ENCODE data around the gene MLLT3. TPM values are rescaled to one million over a fixed set of nuclear protein-coding genes. Genes with fewer than 3 reads are reported as not detected.

Gene MLLT3
- total RNA-seq, 1 experiment from 2014 or later, result 7.0 TPM

- Mint-ChIP-seq H3K27ac (no peak overlapping the region), H3K27me3 (ENCODE audit: low read depth) (no peaks in the 10 kb centered on the region), H3K4me3 (no peak overlapping the region), H3K9me3 (peaks cover 14% of the 10 kb centered on the region), H3K36me3 (peaks cover 5% of the 10 kb centered on the region; the same call in 1 of the 2 replicates), H3K4me1 (peaks cover 14% of the 10 kb centered on the region)
- CTCF ChIA-PET, result no interaction called here
- no peak for ATAC-seq
- POLR2A ChIA-PET, result no interaction called here
- no peak for DNase-seq (ENCODE audit: low spot score)
- TF ChIP-seq, protein P1, sequence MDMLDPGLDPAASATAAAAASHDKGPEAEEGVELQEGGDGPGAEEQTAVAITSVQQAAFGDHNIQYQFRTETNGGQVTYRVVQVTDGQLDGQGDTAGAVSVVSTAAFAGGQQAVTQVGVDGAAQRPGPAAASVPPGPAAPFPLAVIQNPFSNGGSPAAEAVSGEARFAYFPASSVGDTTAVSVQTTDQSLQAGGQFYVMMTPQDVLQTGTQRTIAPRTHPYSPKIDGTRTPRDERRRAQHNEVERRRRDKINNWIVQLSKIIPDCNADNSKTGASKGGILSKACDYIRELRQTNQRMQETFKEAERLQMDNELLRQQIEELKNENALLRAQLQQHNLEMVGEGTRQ (CRISPR knock-in tag; IDR thresholded peaks at IDR 0.05), result no peak
- TF ChIP-seq STAT6 (CRISPR knock-in tag; conservative IDR thresholded peaks at IDR 0.05; ENCODE audit: low read depth) (no peak), TP53 (CRISPR knock-in tag; IDR thresholded peaks at IDR 0.05) (no peak), NFYB (CRISPR knock-in tag; conservative IDR thresholded peaks at IDR 0.05; ENCODE audit: low read depth) (no peak), ATF6 (CRISPR knock-in tag; IDR thresholded peaks at IDR 0.05) (no peak), PRDM15 (CRISPR knock-in tag; IDR thresholded peaks at IDR 0.05) (no peak), EMX1 (CRISPR knock-in tag; IDR thresholded peaks at IDR 0.05) (no peak), ZNF317 (CRISPR knock-in tag; IDR thresholded peaks at IDR 0.05; ENCODE audit: borderline replicate concordance, low read depth) (no peak), FOXP1 (CRISPR knock-in tag; IDR thresholded peaks at IDR 0.05; ENCODE audit: borderline replicate concordance) (no peak)
- TF ChIP-seq, protein P2, sequence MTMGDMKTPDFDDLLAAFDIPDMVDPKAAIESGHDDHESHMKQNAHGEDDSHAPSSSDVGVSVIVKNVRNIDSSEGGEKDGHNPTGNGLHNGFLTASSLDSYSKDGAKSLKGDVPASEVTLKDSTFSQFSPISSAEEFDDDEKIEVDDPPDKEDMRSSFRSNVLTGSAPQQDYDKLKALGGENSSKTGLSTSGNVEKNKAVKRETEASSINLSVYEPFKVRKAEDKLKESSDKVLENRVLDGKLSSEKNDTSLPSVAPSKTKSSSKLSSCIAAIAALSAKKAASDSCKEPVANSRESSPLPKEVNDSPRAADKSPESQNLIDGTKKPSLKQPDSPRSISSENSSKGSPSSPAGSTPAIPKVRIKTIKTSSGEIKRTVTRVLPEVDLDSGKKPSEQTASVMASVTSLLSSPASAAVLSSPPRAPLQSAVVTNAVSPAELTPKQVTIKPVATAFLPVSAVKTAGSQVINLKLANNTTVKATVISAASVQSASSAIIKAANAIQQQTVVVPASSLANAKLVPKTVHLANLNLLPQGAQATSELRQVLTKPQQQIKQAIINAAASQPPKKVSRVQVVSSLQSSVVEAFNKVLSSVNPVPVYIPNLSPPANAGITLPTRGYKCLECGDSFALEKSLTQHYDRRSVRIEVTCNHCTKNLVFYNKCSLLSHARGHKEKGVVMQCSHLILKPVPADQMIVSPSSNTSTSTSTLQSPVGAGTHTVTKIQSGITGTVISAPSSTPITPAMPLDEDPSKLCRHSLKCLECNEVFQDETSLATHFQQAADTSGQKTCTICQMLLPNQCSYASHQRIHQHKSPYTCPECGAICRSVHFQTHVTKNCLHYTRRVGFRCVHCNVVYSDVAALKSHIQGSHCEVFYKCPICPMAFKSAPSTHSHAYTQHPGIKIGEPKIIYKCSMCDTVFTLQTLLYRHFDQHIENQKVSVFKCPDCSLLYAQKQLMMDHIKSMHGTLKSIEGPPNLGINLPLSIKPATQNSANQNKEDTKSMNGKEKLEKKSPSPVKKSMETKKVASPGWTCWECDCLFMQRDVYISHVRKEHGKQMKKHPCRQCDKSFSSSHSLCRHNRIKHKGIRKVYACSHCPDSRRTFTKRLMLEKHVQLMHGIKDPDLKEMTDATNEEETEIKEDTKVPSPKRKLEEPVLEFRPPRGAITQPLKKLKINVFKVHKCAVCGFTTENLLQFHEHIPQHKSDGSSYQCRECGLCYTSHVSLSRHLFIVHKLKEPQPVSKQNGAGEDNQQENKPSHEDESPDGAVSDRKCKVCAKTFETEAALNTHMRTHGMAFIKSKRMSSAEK (CRISPR knock-in tag; IDR thresholded peaks at IDR 0.05; ENCODE audit: borderline replicate concordance), result no peak
These were observed 231.1 kb downstream of the MLLT3 start for GRCh38 chr9:20391208-20391607.

DNA sequence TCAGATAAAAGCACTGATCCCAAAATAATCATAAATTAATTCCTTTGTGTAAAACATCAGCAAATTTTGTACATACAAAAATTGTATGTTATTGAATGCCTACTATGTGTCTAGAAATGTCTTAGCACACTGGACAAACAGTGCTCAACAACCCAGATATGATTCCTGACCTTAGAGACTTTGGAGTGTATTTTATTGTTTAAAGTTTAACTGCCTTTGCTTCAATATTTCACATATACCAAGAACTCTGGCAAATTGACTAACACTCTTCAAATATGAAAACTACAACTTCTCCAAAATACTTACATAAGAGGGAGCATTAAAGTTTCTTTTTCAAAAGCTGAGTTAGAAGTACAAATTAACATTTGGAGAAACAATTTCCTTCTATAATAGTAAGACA is 231.9 kb downstream of the MLLT3 start:
- TF ChIP-seq NR1H2 (CRISPR knock-in tag; IDR thresholded peaks at IDR 0.05) (no peak), CREM (CRISPR knock-in tag; IDR thresholded peaks at IDR 0.05) (no peak), ZBTB43 (CRISPR knock-in tag; IDR thresholded peaks at IDR 0.05) (no peak), JUN (CRISPR knock-in tag; IDR thresholded peaks at IDR 0.05) (no peak)
- TF ChIP-seq, protein P3, sequence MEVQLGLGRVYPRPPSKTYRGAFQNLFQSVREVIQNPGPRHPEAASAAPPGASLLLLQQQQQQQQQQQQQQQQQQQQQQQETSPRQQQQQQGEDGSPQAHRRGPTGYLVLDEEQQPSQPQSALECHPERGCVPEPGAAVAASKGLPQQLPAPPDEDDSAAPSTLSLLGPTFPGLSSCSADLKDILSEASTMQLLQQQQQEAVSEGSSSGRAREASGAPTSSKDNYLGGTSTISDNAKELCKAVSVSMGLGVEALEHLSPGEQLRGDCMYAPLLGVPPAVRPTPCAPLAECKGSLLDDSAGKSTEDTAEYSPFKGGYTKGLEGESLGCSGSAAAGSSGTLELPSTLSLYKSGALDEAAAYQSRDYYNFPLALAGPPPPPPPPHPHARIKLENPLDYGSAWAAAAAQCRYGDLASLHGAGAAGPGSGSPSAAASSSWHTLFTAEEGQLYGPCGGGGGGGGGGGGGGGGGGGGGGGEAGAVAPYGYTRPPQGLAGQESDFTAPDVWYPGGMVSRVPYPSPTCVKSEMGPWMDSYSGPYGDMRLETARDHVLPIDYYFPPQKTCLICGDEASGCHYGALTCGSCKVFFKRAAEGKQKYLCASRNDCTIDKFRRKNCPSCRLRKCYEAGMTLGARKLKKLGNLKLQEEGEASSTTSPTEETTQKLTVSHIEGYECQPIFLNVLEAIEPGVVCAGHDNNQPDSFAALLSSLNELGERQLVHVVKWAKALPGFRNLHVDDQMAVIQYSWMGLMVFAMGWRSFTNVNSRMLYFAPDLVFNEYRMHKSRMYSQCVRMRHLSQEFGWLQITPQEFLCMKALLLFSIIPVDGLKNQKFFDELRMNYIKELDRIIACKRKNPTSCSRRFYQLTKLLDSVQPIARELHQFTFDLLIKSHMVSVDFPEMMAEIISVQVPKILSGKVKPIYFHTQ (CRISPR knock-in tag; IDR thresholded peaks at IDR 0.05), result no peak
- no peak overlapping the region for H3K4me3 Mint-ChIP-seq
- H3K27ac Mint-ChIP-seq, result no peak overlapping the region
- ATAC-seq, result no peak
- peaks cover 14% of the 10 kb centered on the region for H3K9me3 Mint-ChIP-seq
- H3K27me3 Mint-ChIP-seq (ENCODE audit: low read depth), result no peaks in the 10 kb centered on the region
- no peak for DNase-seq (ENCODE audit: low spot score)
- ChIA-PET CTCF (no interaction called here), POLR2A (no interaction called here)
- peaks cover 14% of the 10 kb centered on the region for H3K4me1 Mint-ChIP-seq
- peaks cover 5% of the 10 kb centered on the region; the same call in 1 of the 2 replicates for H3K36me3 Mint-ChIP-seq
